Endothelial cell of umbilical vein (primary cell): Measurements from ENCODE around the gene NRXN3. TPM values are rescaled to one million over a fixed set of nuclear protein-coding genes. Genes with fewer than 3 reads are reported as not detected.

Experiments
- BruUV-seq: library from RNA; stranded (reverse); fragments of 400-500 nt; replicated peaks from 2 replicates; lab custom pipeline; 2021; lab: Mats Ljungman, UMichigan
- CTCF ChIA-PET: fragments of 300-600, 350-600 bp; sonication (Branson Sonifier 250); formaldehyde crosslinking; loops from one replicate; lab custom pipeline; 2021; ENCODE audit warnings: antibody characterized with exemption, inconsistent platforms; lab: Charles Lee
- POLR2A ChIA-PET: fragments of 300-600, 350-600 bp; sonication (Branson Sonifier 250); formaldehyde crosslinking; loops from one replicate; lab custom pipeline; 2021; ENCODE audit warnings: antibody characterized with exemption, inconsistent platforms; lab: Charles Lee
- DNase-seq: peaks from one replicate; pipeline ENCODE4 v3.0.0-alpha.2; 2011; ENCODE audit warnings: low read depth, low spot score
- FAIRE-seq: peaks from 2 replicates; lab custom pipeline; 2011; peaks lifted over from hg19 to GRCh38; lab: Jason Lieb, UNC
- H2AFZ ChIP-seq: 2 replicates; pipeline ENCODE4 v1.6.0; 2012; ENCODE audit warnings: low read depth, low read length, control low read depth, inconsistent platforms
- H3K27ac ChIP-seq: 2 replicates; pipeline ENCODE4 v1.5.1; 2011; ENCODE audit warnings: low read depth, mild to moderate bottlenecking, control low read depth, low read length, moderate library complexity; ENCODE audit not compliant: insufficient read depth
- H3K27me3 ChIP-seq, 2 experiments: 2 replicates each; pipeline versions ENCODE4 v1.6.0 to v1.6.1; 2011; ENCODE audit warnings: low read length in 2 of 2, mixed read lengths in 1 of 2; ENCODE audit not compliant: control insufficient read depth in 2 of 2, insufficient read depth in 2 of 2
- H3K36me3 ChIP-seq, 2 experiments: 2 replicates in 1 of 2; 3 replicates in 1 of 2; pipeline ENCODE4 v1.5.1; 2011; ENCODE audit warnings: low read length in 2 of 2, mild to moderate bottlenecking in 1 of 2, moderate library complexity in 1 of 2; ENCODE audit not compliant: control insufficient read depth in 2 of 2, insufficient read depth in 2 of 2; ENCODE audit errors: extremely low read depth in 1 of 2
- H3K4me1 ChIP-seq: 3 replicates; pipeline ENCODE4 v1.5.1; 2011; ENCODE audit warnings: mild to moderate bottlenecking, low read length; ENCODE audit not compliant: control insufficient read depth, insufficient read depth; ENCODE audit errors: extremely low read depth
- H3K4me2 ChIP-seq: 2 replicates; pipeline ENCODE4 v1.6.1; 2011; ENCODE audit warnings: low read length, control low read depth, mixed read lengths; ENCODE audit not compliant: insufficient read depth
- H3K4me3 ChIP-seq, 3 experiments: fragments of 200-600 bp in 1 of 3; sonication (generic), shearing (Covaris generic) in 1 of 3; replicated peaks in 1 of 3; 2 replicates each; pipeline ENCODE4 v1.5.1; 2011 to 2016; ENCODE audit warnings: control low read depth in 3 of 3, low read length in 3 of 3, mild to moderate bottlenecking in 2 of 3, inconsistent platforms in 1 of 3, low read depth in 1 of 3, moderate library complexity in 1 of 3; ENCODE audit not compliant: insufficient read depth in 1 of 3
- H3K79me2 ChIP-seq: 2 replicates; pipeline ENCODE4 v1.6.0; 2012; ENCODE audit warnings: low read length, inconsistent platforms; ENCODE audit not compliant: control insufficient read depth, insufficient read depth
- H3K9ac ChIP-seq: replicated peaks from 2 replicates; pipeline ENCODE3; 2011; ENCODE audit warnings: low read length, control low read depth; ENCODE audit not compliant: insufficient read depth; ENCODE audit errors: extremely low read depth
- H3K9me1 ChIP-seq: replicated peaks from 3 replicates; pipeline ENCODE4 v1.6.0; 2011; ENCODE audit warnings: mild to moderate bottlenecking, low read length; ENCODE audit not compliant: control insufficient read depth, insufficient read depth; ENCODE audit errors: extremely low read depth
- H3K9me3 ChIP-seq: replicated peaks from 2 replicates; pipeline ENCODE4 v1.5.1; 2012; ENCODE audit warnings: low read length, inconsistent platforms; ENCODE audit not compliant: control insufficient read depth, insufficient read depth
- H4K20me1 ChIP-seq: replicated peaks from 2 replicates; pipeline ENCODE3; 2011; ENCODE audit warnings: mild to moderate bottlenecking, low read length; ENCODE audit not compliant: control insufficient read depth, insufficient read depth; ENCODE audit errors: extremely low read depth
- CTCF ChIP-seq, 2 donors: IDR thresholded peaks; 1 replicate in 1 of 2; 2 replicates in 1 of 2; pipeline ENCODE4 v1.5.1; 2011; ENCODE audit warnings: low read length in 2 of 2, mild to moderate bottlenecking in 2 of 2, moderate library complexity in 2 of 2, control low read depth in 1 of 2, inconsistent platforms in 1 of 2, low read depth in 1 of 2; ENCODE audit not compliant: insufficient read depth in 1 of 2; ENCODE audit errors: extremely low read depth in 1 of 2
- EZH2 ChIP-seq: IDR thresholded peaks from 2 replicates; pipeline ENCODE4 v1.6.1; 2012; ENCODE audit warnings: borderline replicate concordance, low read depth, mild to moderate bottlenecking, moderate library complexity, low read length, inconsistent platforms; ENCODE audit not compliant: severe bottlenecking
- FOS ChIP-seq: IDR thresholded peaks from 2 replicates; pipeline ENCODE4 v1.6.1; 2011; ENCODE audit warnings: mild to moderate bottlenecking, low read length, moderate library complexity, borderline replicate concordance; ENCODE audit not compliant: insufficient read depth
- GATA2 ChIP-seq: IDR thresholded peaks from 2 replicates; pipeline ENCODE4 v1.7.0; 2011; ENCODE audit warnings: low read depth, mild to moderate bottlenecking, moderate library complexity, mixed read lengths, low read length; ENCODE audit not compliant: insufficient read length, insufficient read depth
- JUN ChIP-seq: IDR thresholded peaks from 2 replicates; pipeline ENCODE4 v1.6.1; 2011; ENCODE audit warnings: borderline replicate concordance, low read depth; ENCODE audit not compliant: insufficient read length, insufficient read depth
- MAX ChIP-seq: IDR thresholded peaks from 2 replicates; pipeline ENCODE4 v1.6.1; 2011; ENCODE audit not compliant: insufficient read depth, insufficient read length
- MYC ChIP-seq: IDR thresholded peaks from one replicate; pipeline ENCODE4 v1.6.1; 2011; ENCODE audit warnings: mild to moderate bottlenecking, low read depth, low read length
- POLR2A ChIP-seq: IDR thresholded peaks from 2 replicates; pipeline ENCODE4 v1.6.1; 2012; ENCODE audit warnings: low read depth, mild to moderate bottlenecking, control low read depth, low read length
- POLR2AphosphoS5 ChIP-seq: IDR thresholded peaks from 2 replicates; pipeline ENCODE4 v1.6.1; 2012; ENCODE audit warnings: low read depth, mild to moderate bottlenecking, control low read depth, low read length, moderate library complexity; ENCODE audit not compliant: insufficient read depth
- dilution Hi-C: fragments of 300-500 bp; cut with MboI; formaldehyde crosslinking; loops from one replicate; pipeline ENCODE4 v1.15.0; 2019; ENCODE audit warnings: low sequenced_read_pairs; ENCODE audit not compliant: extremely low pct_ligation_motif_present
- intact Hi-C: fragments of 100-400 bp; cut with micrococcal nuclease; formaldehyde crosslinking; loops from one replicate; pipeline ENCODE4 v1.10.0; 2022
- polyA plus RNA-seq, 4 experiments: library from polyadenylated mRNA; depleted of rRNA in 3 of 4; stranded (reverse) in 3 of 4; unstranded in 1 of 4; fragments of >200 nt; gene quantifications; 2 replicates each; pipeline versions ENCODE4 v1.2.1 to v1.2.3, GENCODE V29; 2011 to 2012; ENCODE audit warnings: missing spikeins in 1 of 4
- total RNA-seq: library from RNA; stranded (reverse); gene quantifications from 2 replicates; pipeline ENCODE4 v1.2.3, GENCODE V29; 2021

The NRXN3 gene
- total and polyA plus RNA-seq, 2 donors (not counting 3 experiments of a cell fraction or from before 2014, with no cell fraction given), result 0.72 to 4.2 TPM

GRCh38 chr14:79734656-79735055 lies 1564.5 kb downstream of the NRXN3 start:
- H3K9me1 ChIP-seq, result no peaks in the 10 kb centered on the region
- no peak overlapping the region for H2AFZ ChIP-seq
- H3K36me3 ChIP-seq, result no peaks in the 10 kb centered on the region
- no peak for TF ChIP-seq POLR2A
- no peak for TF ChIP-seq JUN
- no peak for TF ChIP-seq MYC
- TF ChIP-seq FOS, result no peak
- TF ChIP-seq GATA2, result no peak
- TF ChIP-seq EZH2, result no peak
- no peak for TF ChIP-seq POLR2AphosphoS5
- TF ChIP-seq MAX, result no peak
- no peaks in the 10 kb centered on the region for H3K4me1 ChIP-seq
- no peaks in the 10 kb centered on the region for H3K27me3 ChIP-seq
- H3K9ac ChIP-seq, result no peak overlapping the region
- H4K20me1 ChIP-seq, result no peaks in the 10 kb centered on the region
- FAIRE-seq (no peak), DNase-seq (no peak)
- no TSS peak for BruUV-seq
- ChIA-PET POLR2A (no interaction called here), CTCF (no interaction called here)
- H3K27ac ChIP-seq, result no peak overlapping the region
- H3K4me2 ChIP-seq, result no peak overlapping the region
- no peaks in the 10 kb centered on the region for H3K9me3 ChIP-seq
- H3K4me3 ChIP-seq, result no peak overlapping the region
- dilution Hi-C loops (no loop called here), intact Hi-C loops (no loop called here)
- no peaks in the 10 kb centered on the region for H3K79me2 ChIP-seq

DNA sequence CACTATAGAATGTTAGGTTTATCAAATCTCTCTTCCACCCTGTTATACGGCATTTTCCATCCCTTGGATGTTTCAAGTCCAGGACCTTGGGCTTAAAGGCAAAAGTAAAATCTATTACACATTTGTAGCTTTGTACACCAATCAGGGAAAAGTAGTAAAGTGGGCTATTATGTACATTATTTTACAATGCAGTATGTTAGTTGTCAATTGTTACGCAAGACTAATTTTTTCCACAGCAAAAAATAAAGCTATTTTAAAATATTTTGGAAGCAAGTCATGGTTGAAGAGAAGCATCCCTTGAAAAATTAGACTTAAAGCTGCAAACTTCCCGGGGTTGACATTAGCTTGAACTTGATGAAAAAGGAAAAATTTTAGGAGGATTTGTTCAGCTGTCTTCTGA lies 1564.9 kb downstream of the NRXN3 start:
- TF ChIP-seq CTCF (IDR thresholded peaks at IDR 0.05; ENCODE audit: extremely low read depth in 1 of 2, insufficient read depth in 1 of 2, low read depth in 1 of 2, low read length in 2 of 2) (no peak), MYC (no peak), MAX (no peak), FOS (no peak), EZH2 (no peak), POLR2A (no peak), JUN (no peak), GATA2 (no peak), POLR2AphosphoS5 (no peak)
- ChIA-PET POLR2A (no interaction called here), CTCF (no interaction called here)
- Histone ChIP-seq H3K4me2 (no peak overlapping the region), H3K4me3 (no peak overlapping the region), H2AFZ (no peak overlapping the region), H3K79me2 (no peaks in the 10 kb centered on the region), H3K9me3 (no peaks in the 10 kb centered on the region), H3K36me3 (no peaks in the 10 kb centered on the region), H3K9me1 (no peaks in the 10 kb centered on the region), H3K27ac (no peak overlapping the region), H4K20me1 (no peaks in the 10 kb centered on the region), H3K9ac (no peak overlapping the region), H3K27me3 (no peaks in the 10 kb centered on the region), H3K4me1 (no peaks in the 10 kb centered on the region)
- no peak for DNase-seq
- no TSS peak for BruUV-seq
- no peak for FAIRE-seq
- intact Hi-C loops (no loop called here), dilution Hi-C loops (no loop called here)
